DOHH2 (cell line): ENCODE data around the gene C19orf53.

ENCODE experiments used
- EZH2phosphoT487 ChIP-seq: fragments of 200-600 bp; sonication (generic); IDR thresholded peaks from 2 replicates; pipeline ENCODE4 v1.6.1; 2017; ENCODE audit warnings: borderline replicate concordance, mild to moderate bottlenecking, antibody characterized with exemption, low read length, moderate library complexity, mixed read lengths
- TF ChIP-seq, protein P1 (sequence below): fragments of 200-600 bp; sonication (generic); IDR thresholded peaks from one replicate; pipeline ENCODE4 v1.5.1; 2014; ENCODE audit warnings: antibody characterized with exemption, mild to moderate bottlenecking, low read depth, low read length; ENCODE audit not compliant: poor library complexity, severe bottlenecking

- TF ChIP-seq, protein P1, sequence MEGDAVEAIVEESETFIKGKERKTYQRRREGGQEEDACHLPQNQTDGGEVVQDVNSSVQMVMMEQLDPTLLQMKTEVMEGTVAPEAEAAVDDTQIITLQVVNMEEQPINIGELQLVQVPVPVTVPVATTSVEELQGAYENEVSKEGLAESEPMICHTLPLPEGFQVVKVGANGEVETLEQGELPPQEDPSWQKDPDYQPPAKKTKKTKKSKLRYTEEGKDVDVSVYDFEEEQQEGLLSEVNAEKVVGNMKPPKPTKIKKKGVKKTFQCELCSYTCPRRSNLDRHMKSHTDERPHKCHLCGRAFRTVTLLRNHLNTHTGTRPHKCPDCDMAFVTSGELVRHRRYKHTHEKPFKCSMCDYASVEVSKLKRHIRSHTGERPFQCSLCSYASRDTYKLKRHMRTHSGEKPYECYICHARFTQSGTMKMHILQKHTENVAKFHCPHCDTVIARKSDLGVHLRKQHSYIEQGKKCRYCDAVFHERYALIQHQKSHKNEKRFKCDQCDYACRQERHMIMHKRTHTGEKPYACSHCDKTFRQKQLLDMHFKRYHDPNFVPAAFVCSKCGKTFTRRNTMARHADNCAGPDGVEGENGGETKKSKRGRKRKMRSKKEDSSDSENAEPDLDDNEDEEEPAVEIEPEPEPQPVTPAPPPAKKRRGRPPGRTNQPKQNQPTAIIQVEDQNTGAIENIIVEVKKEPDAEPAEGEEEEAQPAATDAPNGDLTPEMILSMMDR, result no peak
- no peak for TF ChIP-seq EZH2phosphoT487
These were observed 12.8 kb upstream of the C19orf53 start for GRCh38 chr19:13761423-13761822.
